Effector CD4-positive, alpha-beta T cell (primary cell): ENCODE results near the gene IFITM2.
"Not testable (repeated sequence)": the region's sequence is repeated elsewhere in the genome, so short reads cannot be mapped to it uniquely, and the experiment has no call there.

ENCODE experiments used
- DNase-seq: peaks from one replicate; pipeline ENCODE4 v3.0.0-alpha.2; 2020

Gene IFITM2

DNA sequence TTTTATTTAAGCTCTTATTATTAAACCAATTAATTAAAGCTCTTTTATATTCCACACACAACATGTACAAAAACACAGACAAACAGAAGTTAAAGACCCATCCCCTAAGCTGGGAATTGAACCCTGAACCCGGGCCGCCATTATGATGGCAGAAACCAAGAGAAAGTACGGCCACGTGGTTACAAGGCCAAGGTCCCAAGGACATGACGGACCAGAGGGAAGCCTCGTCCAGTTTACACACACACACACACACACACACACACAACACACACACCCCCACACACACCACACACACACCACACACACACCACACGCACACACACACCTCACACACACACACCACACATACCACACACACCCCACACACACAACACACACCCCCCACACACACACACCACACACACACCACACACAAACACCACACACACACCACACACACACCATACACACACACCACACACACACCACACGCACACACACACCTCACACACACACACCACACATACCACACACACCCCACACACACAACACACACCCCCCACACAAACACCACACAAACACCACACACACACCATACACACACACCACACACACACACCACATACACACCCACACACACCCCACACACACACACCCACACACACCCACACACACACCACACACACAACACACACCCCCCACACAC lies 41.8 kb downstream of the IFITM2 start:
- DNase-seq: not testable (repeated sequence)

GRCh38 chr11:350033-350722 lies 42.6 kb downstream of the IFITM2 start:
- not testable (repeated sequence) for DNase-seq

GRCh38 chr11:350723-351255 lies 43.2 kb downstream of the IFITM2 start:
- no peak for DNase-seq

DNA sequence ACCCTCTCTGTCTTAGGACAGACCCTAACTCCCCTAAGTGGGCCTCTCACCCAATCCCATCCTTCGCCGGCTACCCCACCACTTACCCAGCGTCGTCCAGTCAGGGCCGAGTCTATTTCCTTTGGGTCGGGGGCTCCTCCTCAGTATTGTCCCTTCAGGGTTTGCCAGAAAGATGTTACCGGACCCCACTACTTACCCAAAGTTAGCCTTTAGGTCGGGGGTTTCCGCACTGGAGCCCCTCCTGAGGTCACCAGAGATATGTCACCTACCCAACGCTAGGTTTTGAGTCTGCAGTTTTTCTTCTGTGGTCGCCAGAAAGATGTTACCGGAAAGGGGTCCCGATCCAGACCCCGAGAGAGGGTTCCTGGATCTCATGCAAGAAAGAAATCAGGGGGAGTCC lies 43.8 kb downstream of the IFITM2 start:
- DNase-seq: no peak

- DNase-seq: no peak
Observed at GRCh38 chr11:352456-353031, 44.9 kb downstream of the IFITM2 start.

DNA sequence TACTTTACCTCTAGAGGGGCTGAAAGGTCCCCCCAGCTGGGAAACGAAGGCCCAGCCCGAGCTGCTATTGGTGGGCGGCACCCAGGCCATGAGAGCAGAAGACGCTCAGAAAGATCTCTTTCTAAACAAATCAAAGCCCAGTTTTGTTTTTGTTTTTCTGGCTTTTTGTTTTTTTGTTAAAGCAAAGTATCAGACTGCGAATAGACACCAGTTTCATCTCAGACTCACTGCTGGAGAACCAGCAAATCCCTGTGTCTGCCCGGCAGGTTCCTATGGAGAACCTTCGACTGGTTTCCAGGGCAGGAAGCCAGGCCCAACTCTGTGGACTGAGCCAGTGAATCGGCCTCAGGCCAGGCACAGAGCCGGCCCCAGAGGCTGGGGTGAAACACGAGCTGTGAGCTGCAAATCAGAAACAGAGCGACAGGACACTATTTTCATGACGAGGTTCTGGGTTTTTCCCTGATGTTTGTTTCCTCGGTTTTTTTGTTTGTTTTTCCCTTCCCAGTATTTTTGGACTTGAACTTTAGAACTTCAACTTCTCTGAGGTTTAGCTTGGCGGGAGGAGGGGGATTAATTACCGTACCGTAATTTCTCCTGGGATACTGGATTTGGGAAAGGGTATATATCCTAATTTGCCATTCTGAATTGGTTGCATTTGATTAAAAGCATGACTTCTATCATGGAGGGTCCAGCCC lies 45.7 kb downstream of the IFITM2 start:
- DNase-seq: no peak

DNA sequence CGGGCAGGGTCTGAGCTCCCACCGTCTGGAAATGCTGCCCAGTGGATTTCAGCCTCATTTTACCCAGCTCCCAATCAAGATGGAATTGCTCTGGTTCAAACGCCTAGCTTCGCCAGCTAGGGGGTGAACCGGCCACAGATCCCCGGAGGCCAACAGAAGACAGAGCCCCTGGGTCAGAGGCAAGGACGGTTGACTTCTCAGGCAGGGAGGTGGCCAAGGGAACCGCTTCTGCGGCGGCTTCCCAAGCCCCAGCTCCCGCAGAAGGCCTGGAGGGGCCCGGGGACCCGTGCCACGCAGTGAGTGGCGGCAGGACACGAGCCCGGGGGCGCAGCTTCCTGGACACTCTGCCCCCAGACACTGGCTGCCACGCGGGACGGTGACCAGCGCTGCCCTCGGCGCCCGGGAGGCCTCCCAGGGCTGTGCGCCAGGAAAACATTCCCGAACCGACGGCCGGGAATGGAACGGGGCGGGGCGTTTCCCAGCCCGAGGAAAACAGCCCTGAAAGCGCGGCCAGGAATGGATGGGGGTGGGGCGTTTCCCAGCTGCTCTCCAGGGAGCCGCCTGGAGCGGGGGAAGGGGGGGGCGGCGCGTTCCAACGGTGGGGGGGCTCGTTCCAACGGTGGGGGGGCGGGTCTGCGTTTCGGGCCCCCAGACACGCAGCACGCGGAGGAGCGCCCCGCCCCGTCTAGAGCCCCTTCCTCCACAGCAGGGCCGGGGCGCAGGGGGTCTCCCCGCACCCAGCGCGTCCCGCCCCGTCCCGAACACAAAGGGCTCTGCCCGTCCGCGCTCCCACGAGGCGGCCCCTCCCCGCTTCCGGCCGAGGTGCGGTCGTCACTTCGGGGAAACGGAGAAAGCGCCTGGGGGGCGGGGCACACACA lies 48.2 kb downstream of the IFITM2 start:
- DNase-seq: peak; percentile 78

GRCh38 chr11:356610-357009 lies 49.0 kb downstream of the IFITM2 start:
- DNase-seq: no peak

DNA sequence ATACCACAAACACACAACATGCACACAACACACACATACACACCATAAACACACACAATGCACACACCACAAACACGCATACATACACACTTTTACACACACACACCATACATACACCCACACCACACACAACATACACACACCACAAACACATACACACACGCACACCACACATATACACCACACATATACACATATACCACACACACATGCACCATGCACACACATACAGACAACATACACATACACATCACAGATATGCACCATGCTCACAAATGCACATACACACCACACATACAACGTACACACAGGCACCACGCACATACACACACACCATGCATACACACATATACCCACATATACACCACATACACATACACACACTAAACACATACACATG lies 50.0 kb downstream of the IFITM2 start:
- DNase-seq: no peak

GRCh38 chr11:358129-358800 lies 50.6 kb downstream of the IFITM2 start:
- DNase-seq: no peak
